Tibial nerve (tissue), 4 donors: Measurements from ENCODE around the gene DEGS1. TPM values are rescaled to one million over a fixed set of nuclear protein-coding genes. Genes with fewer than 3 reads are reported as not detected.

Experiments
- DNase-seq, 2 donors: peaks; one replicate each; pipeline ENCODE4 v3.0.0-alpha.2; 2019; ENCODE audit warnings: low spot score in 2 of 2
- H3K27ac ChIP-seq, 4 donors: fragments of 200-600 bp; sonication (generic) in 3 of 4; one replicate each; pipeline ENCODE4 v1.5.1; 2017 to 2019; ENCODE audit warnings: mild to moderate bottlenecking in 1 of 4
- H3K27me3 ChIP-seq, 2 donors: fragments of 200-600 bp; sonication (generic) in 1 of 2; one replicate each; pipeline versions ENCODE4 v1.5.1 to v1.6.0; 2017 to 2019
- H3K36me3 ChIP-seq, 3 donors: fragments of 200-600 bp; sonication (generic); one replicate each; pipeline ENCODE4 v1.5.1; 2018 to 2019
- H3K4me1 ChIP-seq, 4 donors: fragments of 200-600 bp; sonication (generic) in 3 of 4; one replicate each; pipeline ENCODE4 v1.5.1; 2017 to 2019
- H3K4me3 ChIP-seq, 4 donors: fragments of 200-600 bp; sonication (generic) in 3 of 4; one replicate each; pipeline ENCODE4 v1.5.1; 2017 to 2019; ENCODE audit warnings: mild to moderate bottlenecking in 1 of 4, moderate library complexity in 1 of 4
- H3K9me3 ChIP-seq, 4 donors: fragments of 200-600 bp; sonication (generic) in 3 of 4; one replicate each; pipeline ENCODE4 v1.5.1; 2017 to 2019
- CTCF ChIP-seq, 5 experiments: fragments of 200-600 bp in 3 of 5; fragments of 450-650 bp in 2 of 5; sonication (generic) in 3 of 5; IDR thresholded peaks; one replicate each; pipeline ENCODE4 v1.5.1; 2016 to 2019; ENCODE audit warnings: antibody characterized with exemption in 5 of 5, mild to moderate bottlenecking in 3 of 5, moderate library complexity in 2 of 5
- EP300 ChIP-seq, 2 donors: sonication (generic); formaldehyde crosslinking; IDR thresholded peaks; one replicate each; pipeline ENCODE4 v1.6.1; 2017; ENCODE audit warnings: antibody characterized with exemption in 2 of 2, mild to moderate bottlenecking in 1 of 2
- POLR2A ChIP-seq, 2 donors: fragments of 450-650 bp; IDR thresholded peaks; one replicate each; pipeline ENCODE4 v1.6.1; 2017; ENCODE audit warnings: antibody characterized with exemption in 2 of 2, mild to moderate bottlenecking in 2 of 2, moderate library complexity in 2 of 2
- WGBS, 2 donors: methylation state at CpG; one replicate each; pipeline ENCODE4 v1.1.5; 2018; 5-methylcytosine and 5-hydroxymethylcytosine counted together
- total RNA-seq, 4 donors: library from RNA; depleted of rRNA; stranded (reverse); fragments of >200 nt; gene quantifications; one replicate each; pipeline ENCODE4 v1.1.0, GENCODE V29; 2016

DEGS1 gene
- total RNA-seq, 4 donors from 2014 or later = 59.1 to 108 (median 76.7) TPM

GRCh38 chr1:224213438-224214119, 30.5 kb downstream of the DEGS1 start:
- Histone ChIP-seq H3K27ac (no peak overlapping the region), H3K36me3 (no peaks in the 10 kb centered on the region), H3K27me3 (no peaks in the 10 kb centered on the region), H3K4me1 (no peaks in the 10 kb centered on the region), H3K4me3 (no peak overlapping the region), H3K9me3 (no peaks in the 10 kb centered on the region)
- no peak for TF ChIP-seq EP300 (IDR thresholded peaks at IDR 0.05)
- TF ChIP-seq POLR2A (IDR thresholded peaks at IDR 0.05) = no peak
- no peak for TF ChIP-seq CTCF (IDR thresholded peaks at IDR 0.05)
- no peak for DNase-seq
- WGBS, 2 donors = 67 to 71% methylated on average over 4 of the region's 4 CpGs

GRCh38 chr1:224216382-224216781, 33.3 kb downstream of the DEGS1 start:
- TF ChIP-seq CTCF (IDR thresholded peaks at IDR 0.05) = no peak
- no peak for DNase-seq
- no peaks in the 10 kb centered on the region for H3K36me3 ChIP-seq
- H3K4me3 ChIP-seq = no peak overlapping the region
- no peaks in the 10 kb centered on the region for H3K27me3 ChIP-seq
- H3K27ac ChIP-seq = no peak overlapping the region
- no peaks in the 10 kb centered on the region for H3K9me3 ChIP-seq
- no peaks in the 10 kb centered on the region for H3K4me1 ChIP-seq
- 97% methylated on average over 8 of the region's 8 CpGs for WGBS, 2 donors

GRCh38 chr1:224217655-224218623, 34.9 kb downstream of the DEGS1 start:
- TF ChIP-seq EP300 (IDR thresholded peaks at IDR 0.05) (no peak), CTCF (IDR thresholded peaks at IDR 0.05) (no peak), POLR2A (IDR thresholded peaks at IDR 0.05) (no peak)
- H3K4me1 ChIP-seq = no peaks in the 10 kb centered on the region
- H3K27me3 ChIP-seq = no peaks in the 10 kb centered on the region
- DNase-seq = no peak
- WGBS, 2 donors = 66 to 71% methylated on average over 11 of the region's 11 CpGs
- no peaks in the 10 kb centered on the region for H3K36me3 ChIP-seq
- H3K4me3 ChIP-seq = no peak overlapping the region
- no peaks in the 10 kb centered on the region for H3K9me3 ChIP-seq
- no peak overlapping the region for H3K27ac ChIP-seq

GRCh38 chr1:224219011-224219611, 36.1 kb downstream of the DEGS1 start:
- no peaks in the 10 kb centered on the region for H3K36me3 ChIP-seq
- no peak for TF ChIP-seq EP300 (IDR thresholded peaks at IDR 0.05)
- TF ChIP-seq POLR2A (IDR thresholded peaks at IDR 0.05) = no peak
- TF ChIP-seq CTCF (IDR thresholded peaks at IDR 0.05) = no peak
- DNase-seq = no peak
- no peak overlapping the region for H3K4me3 ChIP-seq
- no peaks in the 10 kb centered on the region for H3K4me1 ChIP-seq
- no peak overlapping the region for H3K27ac ChIP-seq
- H3K27me3 ChIP-seq = no peaks in the 10 kb centered on the region
- WGBS, 2 donors = 89 to 91% methylated on average over 5 of the region's 5 CpGs
- H3K9me3 ChIP-seq = no peaks in the 10 kb centered on the region
